Measurements from ENCODE around the gene ARL2BP. TPM values are rescaled to one million over a fixed set of nuclear protein-coding genes. Genes with fewer than 3 reads are reported as not detected.

The ARL2BP gene
- total RNA-seq, 1 donor from 2014 or later = 57.8 TPM

DNA sequence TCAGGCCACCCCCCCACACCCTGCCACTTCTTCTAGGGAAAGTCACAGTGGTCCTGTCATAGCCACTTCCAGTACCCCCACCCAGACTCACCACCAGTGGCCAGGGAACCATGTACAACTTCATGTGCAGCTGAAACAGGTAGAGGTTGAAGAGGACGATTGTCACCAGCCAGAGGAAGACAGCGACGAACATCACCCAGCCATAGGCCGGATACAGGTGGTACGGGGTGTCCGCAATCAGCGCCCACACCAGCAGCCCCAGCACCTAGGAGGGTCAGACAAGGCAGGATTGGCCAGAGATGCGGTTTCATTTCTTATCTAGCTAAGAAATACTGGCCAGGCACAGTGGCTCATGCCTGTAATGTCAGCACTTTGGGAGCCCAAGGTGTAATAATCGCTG lies 16.7 kb downstream of the ARL2BP start:
- Histone ChIP-seq H3K27me3 (ENCODE audit: low read depth) (no peaks in the 10 kb centered on the region), H3K36me3 (peaks cover 4% of the 10 kb centered on the region), H3K4me3 (no peak overlapping the region), H3K4me1 (peaks cover 30% of the 10 kb centered on the region), H3K9me3 (replicated peaks) (no peaks in the 10 kb centered on the region), H3K27ac (replicated peaks) (no peak overlapping the region)
- intact Hi-C loops (cut with micrococcal nuclease) = no loop called here
- TF ChIP-seq, protein P1, sequence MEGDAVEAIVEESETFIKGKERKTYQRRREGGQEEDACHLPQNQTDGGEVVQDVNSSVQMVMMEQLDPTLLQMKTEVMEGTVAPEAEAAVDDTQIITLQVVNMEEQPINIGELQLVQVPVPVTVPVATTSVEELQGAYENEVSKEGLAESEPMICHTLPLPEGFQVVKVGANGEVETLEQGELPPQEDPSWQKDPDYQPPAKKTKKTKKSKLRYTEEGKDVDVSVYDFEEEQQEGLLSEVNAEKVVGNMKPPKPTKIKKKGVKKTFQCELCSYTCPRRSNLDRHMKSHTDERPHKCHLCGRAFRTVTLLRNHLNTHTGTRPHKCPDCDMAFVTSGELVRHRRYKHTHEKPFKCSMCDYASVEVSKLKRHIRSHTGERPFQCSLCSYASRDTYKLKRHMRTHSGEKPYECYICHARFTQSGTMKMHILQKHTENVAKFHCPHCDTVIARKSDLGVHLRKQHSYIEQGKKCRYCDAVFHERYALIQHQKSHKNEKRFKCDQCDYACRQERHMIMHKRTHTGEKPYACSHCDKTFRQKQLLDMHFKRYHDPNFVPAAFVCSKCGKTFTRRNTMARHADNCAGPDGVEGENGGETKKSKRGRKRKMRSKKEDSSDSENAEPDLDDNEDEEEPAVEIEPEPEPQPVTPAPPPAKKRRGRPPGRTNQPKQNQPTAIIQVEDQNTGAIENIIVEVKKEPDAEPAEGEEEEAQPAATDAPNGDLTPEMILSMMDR (IDR thresholded peaks at IDR 0.05; ENCODE audit: borderline replicate concordance) = no peak
- no peak for DNase-seq

DNA sequence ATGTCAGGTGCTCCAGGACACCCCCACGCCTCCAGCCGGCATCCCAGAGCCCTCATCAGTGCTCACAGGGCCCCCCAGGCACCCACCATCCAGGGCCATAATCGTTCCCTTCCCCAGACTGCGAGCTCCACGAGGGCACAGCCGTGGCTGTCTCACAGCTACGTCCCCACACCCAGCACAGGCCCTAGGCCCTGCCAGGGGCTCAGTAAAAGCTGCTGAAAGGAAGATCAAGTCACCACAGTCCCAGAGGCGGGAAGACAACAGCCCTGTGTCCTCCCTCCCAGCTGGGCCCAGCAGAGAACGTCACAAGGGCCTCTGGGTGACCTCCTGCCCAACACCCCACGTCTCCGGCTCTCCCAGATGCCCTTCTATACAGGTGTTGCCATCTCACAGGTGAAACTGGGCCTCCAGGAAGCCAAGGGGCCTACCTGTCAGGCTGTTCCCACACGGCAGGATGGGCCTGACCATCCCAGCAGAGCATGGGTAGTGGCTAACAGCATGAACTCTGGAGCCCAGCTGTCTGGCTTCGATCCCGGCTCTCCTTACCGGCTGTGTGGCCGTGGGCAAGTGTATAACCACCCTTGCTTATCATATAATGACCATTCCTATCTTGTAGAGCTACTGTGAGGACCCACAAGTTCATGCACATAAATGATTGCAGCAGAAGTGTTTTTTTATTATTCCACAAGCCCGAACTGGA lies 17.9 kb downstream of the ARL2BP start:
- H3K36me3 ChIP-seq = no peaks in the 10 kb centered on the region
- intact Hi-C loops (cut with micrococcal nuclease) = no loop called here
- TF ChIP-seq, protein P1 (IDR thresholded peaks at IDR 0.05; ENCODE audit: borderline replicate concordance) = no peak
- no peaks in the 10 kb centered on the region for H3K27me3 ChIP-seq (ENCODE audit: low read depth)
- DNase-seq = no peak
- no peaks in the 10 kb centered on the region for H3K9me3 ChIP-seq (replicated peaks)
- H3K4me3 ChIP-seq = no peak overlapping the region
- H3K27ac ChIP-seq (replicated peaks) = no peak overlapping the region
- peaks cover 42% of the 10 kb centered on the region for H3K4me1 ChIP-seq

DNA sequence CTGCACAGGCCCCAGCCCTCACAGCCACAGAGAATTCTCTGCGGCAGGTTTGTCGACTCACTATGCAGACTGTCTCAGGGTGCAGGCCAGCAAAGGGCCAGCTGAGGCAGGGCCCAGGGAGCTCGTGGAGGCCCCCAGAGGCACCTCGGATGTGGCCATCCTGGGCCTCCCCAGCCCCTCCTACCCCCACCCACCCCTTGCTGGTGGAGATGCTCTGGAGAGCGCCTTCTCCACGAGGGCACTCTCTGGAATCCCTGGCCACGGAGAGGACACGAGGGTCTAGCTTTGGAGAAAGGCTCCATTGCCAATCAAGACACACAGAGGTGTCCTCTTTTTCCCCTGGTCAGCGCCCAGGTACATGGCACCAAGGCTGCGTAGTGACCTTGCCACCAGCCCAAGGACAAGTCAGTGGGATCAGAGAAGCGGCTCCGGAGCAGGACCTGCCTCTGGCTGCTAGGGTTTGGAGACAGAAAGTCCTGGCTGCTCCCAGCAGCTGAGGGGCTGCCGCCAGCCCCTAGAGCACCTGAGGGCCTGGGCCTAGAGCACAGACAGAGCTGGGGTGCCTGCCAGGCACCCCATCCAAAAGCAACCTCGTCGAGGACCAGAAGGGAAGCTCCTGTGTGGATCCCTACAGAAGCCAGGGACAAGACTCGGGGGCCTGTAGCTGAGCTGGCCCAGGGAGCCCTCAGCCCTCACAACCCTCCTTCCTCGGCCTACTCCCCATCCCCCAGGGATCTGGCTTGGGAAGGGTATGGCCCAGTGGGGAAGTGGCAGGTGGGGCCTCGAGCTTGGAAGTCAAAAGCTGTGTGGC lies 18.7 kb downstream of the ARL2BP start:
- DNase-seq = no peak
- intact Hi-C loops (cut with micrococcal nuclease) = no loop called here

DNA sequence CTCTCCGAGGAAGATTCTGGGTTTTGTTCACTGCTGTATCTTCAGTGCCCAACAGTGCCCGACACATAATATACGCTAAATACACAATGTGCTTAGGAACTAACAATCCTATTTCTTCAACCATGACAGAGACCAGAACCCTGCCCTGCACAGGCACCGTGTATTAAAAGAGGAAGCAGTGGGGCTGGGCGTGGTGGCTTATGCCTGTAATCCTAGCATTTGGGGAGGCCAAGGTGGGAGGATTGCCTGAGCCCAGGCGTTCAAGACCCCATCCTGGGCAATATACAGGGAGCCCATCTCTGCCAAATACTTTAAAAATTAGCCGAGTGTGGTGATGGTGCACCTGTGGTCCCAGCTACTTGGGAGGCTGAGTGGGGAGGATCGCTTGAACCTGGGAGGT lies 19.3 kb downstream of the ARL2BP start:
- H3K36me3 ChIP-seq = no peaks in the 10 kb centered on the region
- no peak overlapping the region for H3K4me3 ChIP-seq
- intact Hi-C loops (cut with micrococcal nuclease) = no loop called here
- TF ChIP-seq, protein P1 (IDR thresholded peaks at IDR 0.05; ENCODE audit: borderline replicate concordance) = no peak
- no peak for DNase-seq
- peaks cover 56% of the 10 kb centered on the region for H3K4me1 ChIP-seq
- no peak overlapping the region for H3K27ac ChIP-seq (replicated peaks)
- H3K9me3 ChIP-seq (replicated peaks) = no peaks in the 10 kb centered on the region
- H3K27me3 ChIP-seq (ENCODE audit: low read depth) = no peaks in the 10 kb centered on the region

More for the DNA sequence above, 18.7 kb downstream of the ARL2BP start:
- H3K4me1 ChIP-seq = peaks cover 49% of the 10 kb centered on the region
- H3K27ac ChIP-seq (replicated peaks) = no peak overlapping the region
- no peak overlapping the region for H3K4me3 ChIP-seq
- no peaks in the 10 kb centered on the region for H3K27me3 ChIP-seq (ENCODE audit: low read depth)
- TF ChIP-seq, protein P1 (IDR thresholded peaks at IDR 0.05; ENCODE audit: borderline replicate concordance) = no peak
- no peaks in the 10 kb centered on the region for H3K36me3 ChIP-seq
- no peaks in the 10 kb centered on the region for H3K9me3 ChIP-seq (replicated peaks)

DNA sequence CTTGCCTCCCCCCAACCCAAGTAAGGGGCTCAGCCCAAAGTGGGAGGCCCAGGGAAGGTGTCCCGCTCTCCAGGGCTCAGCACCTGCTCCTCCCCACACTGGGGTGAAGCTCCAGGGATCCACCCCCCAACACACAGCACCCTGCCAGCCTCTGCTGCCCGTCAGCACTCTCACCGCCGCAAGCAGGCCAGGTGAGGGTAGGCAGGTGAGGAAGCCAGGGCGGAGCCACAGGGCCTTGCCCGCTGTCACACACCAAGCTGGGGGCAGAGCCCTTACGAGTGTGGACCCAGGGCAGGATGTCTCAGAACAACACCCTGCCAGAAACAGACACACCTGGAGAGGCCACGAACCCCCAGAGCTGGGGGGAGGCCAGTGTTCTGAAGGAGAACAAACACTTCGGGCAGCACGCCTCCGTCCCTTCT lies 19.9 kb downstream of the ARL2BP start:
- DNase-seq = no peak
- TF ChIP-seq, protein P1 (IDR thresholded peaks at IDR 0.05; ENCODE audit: borderline replicate concordance) = no peak
- H3K36me3 ChIP-seq = no peaks in the 10 kb centered on the region
- intact Hi-C loops (cut with micrococcal nuclease) = no loop called here
- H3K4me1 ChIP-seq = peaks cover 57% of the 10 kb centered on the region
- no peak overlapping the region for H3K4me3 ChIP-seq
- H3K27me3 ChIP-seq (ENCODE audit: low read depth) = no peaks in the 10 kb centered on the region
- peak overlapping the region; percentile 90 for H3K27ac ChIP-seq (replicated peaks)
- no peaks in the 10 kb centered on the region for H3K9me3 ChIP-seq (replicated peaks)

Measured in left ventricle myocardium inferior (tissue), 1 donor.